Endothelial cell of umbilical vein (primary cell): Measurements from ENCODE around the gene HOXB7. TPM values are rescaled to one million over a fixed set of nuclear protein-coding genes. Genes with fewer than 3 reads are reported as not detected.

Experiments
- BruUV-seq: library from RNA; stranded (reverse); fragments of 400-500 nt; replicated peaks from 2 replicates; lab custom pipeline; 2021; lab: Mats Ljungman, UMichigan
- CTCF ChIA-PET: fragments of 300-600, 350-600 bp; sonication (Branson Sonifier 250); formaldehyde crosslinking; loops from one replicate; lab custom pipeline; 2021; ENCODE audit warnings: antibody characterized with exemption, inconsistent platforms; lab: Charles Lee
- POLR2A ChIA-PET: fragments of 300-600, 350-600 bp; sonication (Branson Sonifier 250); formaldehyde crosslinking; loops from one replicate; lab custom pipeline; 2021; ENCODE audit warnings: antibody characterized with exemption, inconsistent platforms; lab: Charles Lee
- DNase-seq: peaks from one replicate; pipeline ENCODE4 v3.0.0-alpha.2; 2011; ENCODE audit warnings: low read depth, low spot score
- FAIRE-seq: peaks from 2 replicates; lab custom pipeline; 2011; peaks lifted over from hg19 to GRCh38; lab: Jason Lieb, UNC
- H2AFZ ChIP-seq: 2 replicates; pipeline ENCODE4 v1.6.0; 2012; ENCODE audit warnings: low read depth, low read length, control low read depth, inconsistent platforms
- H3K27ac ChIP-seq: 2 replicates; pipeline ENCODE4 v1.5.1; 2011; ENCODE audit warnings: low read depth, mild to moderate bottlenecking, control low read depth, low read length, moderate library complexity; ENCODE audit not compliant: insufficient read depth
- H3K27me3 ChIP-seq, 2 experiments: 2 replicates each; pipeline versions ENCODE4 v1.6.0 to v1.6.1; 2011; ENCODE audit warnings: low read length in 2 of 2, mixed read lengths in 1 of 2; ENCODE audit not compliant: control insufficient read depth in 2 of 2, insufficient read depth in 2 of 2
- H3K36me3 ChIP-seq, 2 experiments: 2 replicates in 1 of 2; 3 replicates in 1 of 2; pipeline ENCODE4 v1.5.1; 2011; ENCODE audit warnings: low read length in 2 of 2, mild to moderate bottlenecking in 1 of 2, moderate library complexity in 1 of 2; ENCODE audit not compliant: control insufficient read depth in 2 of 2, insufficient read depth in 2 of 2; ENCODE audit errors: extremely low read depth in 1 of 2
- H3K4me1 ChIP-seq: 3 replicates; pipeline ENCODE4 v1.5.1; 2011; ENCODE audit warnings: mild to moderate bottlenecking, low read length; ENCODE audit not compliant: control insufficient read depth, insufficient read depth; ENCODE audit errors: extremely low read depth
- H3K4me2 ChIP-seq: 2 replicates; pipeline ENCODE4 v1.6.1; 2011; ENCODE audit warnings: low read length, control low read depth, mixed read lengths; ENCODE audit not compliant: insufficient read depth
- H3K4me3 ChIP-seq, 3 experiments: fragments of 200-600 bp in 1 of 3; sonication (generic), shearing (Covaris generic) in 1 of 3; replicated peaks in 1 of 3; 2 replicates each; pipeline ENCODE4 v1.5.1; 2011 to 2016; ENCODE audit warnings: control low read depth in 3 of 3, low read length in 3 of 3, mild to moderate bottlenecking in 2 of 3, inconsistent platforms in 1 of 3, low read depth in 1 of 3, moderate library complexity in 1 of 3; ENCODE audit not compliant: insufficient read depth in 1 of 3
- H3K79me2 ChIP-seq: 2 replicates; pipeline ENCODE4 v1.6.0; 2012; ENCODE audit warnings: low read length, inconsistent platforms; ENCODE audit not compliant: control insufficient read depth, insufficient read depth
- H3K9ac ChIP-seq: replicated peaks from 2 replicates; pipeline ENCODE3; 2011; ENCODE audit warnings: low read length, control low read depth; ENCODE audit not compliant: insufficient read depth; ENCODE audit errors: extremely low read depth
- H3K9me1 ChIP-seq: replicated peaks from 3 replicates; pipeline ENCODE4 v1.6.0; 2011; ENCODE audit warnings: mild to moderate bottlenecking, low read length; ENCODE audit not compliant: control insufficient read depth, insufficient read depth; ENCODE audit errors: extremely low read depth
- H3K9me3 ChIP-seq: replicated peaks from 2 replicates; pipeline ENCODE4 v1.5.1; 2012; ENCODE audit warnings: low read length, inconsistent platforms; ENCODE audit not compliant: control insufficient read depth, insufficient read depth
- H4K20me1 ChIP-seq: replicated peaks from 2 replicates; pipeline ENCODE3; 2011; ENCODE audit warnings: mild to moderate bottlenecking, low read length; ENCODE audit not compliant: control insufficient read depth, insufficient read depth; ENCODE audit errors: extremely low read depth
- CTCF ChIP-seq, 2 donors: IDR thresholded peaks; 1 replicate in 1 of 2; 2 replicates in 1 of 2; pipeline ENCODE4 v1.5.1; 2011; ENCODE audit warnings: low read length in 2 of 2, mild to moderate bottlenecking in 2 of 2, moderate library complexity in 2 of 2, control low read depth in 1 of 2, inconsistent platforms in 1 of 2, low read depth in 1 of 2; ENCODE audit not compliant: insufficient read depth in 1 of 2; ENCODE audit errors: extremely low read depth in 1 of 2
- EZH2 ChIP-seq: IDR thresholded peaks from 2 replicates; pipeline ENCODE4 v1.6.1; 2012; ENCODE audit warnings: borderline replicate concordance, low read depth, mild to moderate bottlenecking, moderate library complexity, low read length, inconsistent platforms; ENCODE audit not compliant: severe bottlenecking
- FOS ChIP-seq: IDR thresholded peaks from 2 replicates; pipeline ENCODE4 v1.6.1; 2011; ENCODE audit warnings: mild to moderate bottlenecking, low read length, moderate library complexity, borderline replicate concordance; ENCODE audit not compliant: insufficient read depth
- GATA2 ChIP-seq: IDR thresholded peaks from 2 replicates; pipeline ENCODE4 v1.7.0; 2011; ENCODE audit warnings: low read depth, mild to moderate bottlenecking, moderate library complexity, mixed read lengths, low read length; ENCODE audit not compliant: insufficient read length, insufficient read depth
- JUN ChIP-seq: IDR thresholded peaks from 2 replicates; pipeline ENCODE4 v1.6.1; 2011; ENCODE audit warnings: borderline replicate concordance, low read depth; ENCODE audit not compliant: insufficient read length, insufficient read depth
- MAX ChIP-seq: IDR thresholded peaks from 2 replicates; pipeline ENCODE4 v1.6.1; 2011; ENCODE audit not compliant: insufficient read depth, insufficient read length
- MYC ChIP-seq: IDR thresholded peaks from one replicate; pipeline ENCODE4 v1.6.1; 2011; ENCODE audit warnings: mild to moderate bottlenecking, low read depth, low read length
- POLR2A ChIP-seq: IDR thresholded peaks from 2 replicates; pipeline ENCODE4 v1.6.1; 2012; ENCODE audit warnings: low read depth, mild to moderate bottlenecking, control low read depth, low read length
- POLR2AphosphoS5 ChIP-seq: IDR thresholded peaks from 2 replicates; pipeline ENCODE4 v1.6.1; 2012; ENCODE audit warnings: low read depth, mild to moderate bottlenecking, control low read depth, low read length, moderate library complexity; ENCODE audit not compliant: insufficient read depth
- dilution Hi-C: fragments of 300-500 bp; cut with MboI; formaldehyde crosslinking; loops from one replicate; pipeline ENCODE4 v1.15.0; 2019; ENCODE audit warnings: low sequenced_read_pairs; ENCODE audit not compliant: extremely low pct_ligation_motif_present
- intact Hi-C: fragments of 100-400 bp; cut with micrococcal nuclease; formaldehyde crosslinking; loops from one replicate; pipeline ENCODE4 v1.10.0; 2022
- polyA plus RNA-seq, 4 experiments: library from polyadenylated mRNA; depleted of rRNA in 3 of 4; stranded (reverse) in 3 of 4; unstranded in 1 of 4; fragments of >200 nt; gene quantifications; 2 replicates each; pipeline versions ENCODE4 v1.2.1 to v1.2.3, GENCODE V29; 2011 to 2012; ENCODE audit warnings: missing spikeins in 1 of 4
- total RNA-seq: library from RNA; stranded (reverse); gene quantifications from 2 replicates; pipeline ENCODE4 v1.2.3, GENCODE V29; 2021

The HOXB7 gene
- total and polyA plus RNA-seq, 2 donors (not counting 3 experiments of a cell fraction or from before 2014, with no cell fraction given): 23.5 to 24.5 TPM

DNA sequence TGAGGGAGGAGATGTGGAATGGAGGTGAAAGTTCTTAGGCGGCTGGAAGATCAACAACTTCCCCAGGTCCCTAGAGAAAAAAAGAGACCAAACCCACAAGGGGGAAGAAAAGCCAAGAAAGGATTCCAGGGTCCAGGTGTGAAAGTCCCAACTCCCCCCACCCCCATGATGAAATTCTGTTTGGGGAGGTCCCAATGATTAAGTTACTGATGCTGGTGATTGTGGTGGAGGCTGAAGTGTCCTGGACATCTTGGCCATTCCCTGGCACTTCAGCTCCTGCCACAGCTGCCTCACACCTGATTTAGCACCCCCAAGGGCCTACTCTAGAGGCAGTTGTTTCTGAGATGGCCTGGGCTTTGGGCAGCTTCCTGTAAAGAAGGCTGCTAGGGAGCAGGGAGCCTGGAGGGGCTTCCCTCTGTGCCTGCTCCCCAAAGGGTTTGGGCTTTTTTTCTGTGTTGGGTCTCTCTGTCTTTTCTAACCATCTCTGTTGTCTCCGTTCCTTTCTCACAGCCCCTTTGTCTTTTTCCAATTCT, 45.7 kb downstream of the HOXB7 start:
- Histone ChIP-seq H3K4me1 (peaks cover 52% of the 10 kb centered on the region), H2AFZ (no peak overlapping the region), H3K79me2 (peaks cover 85% of the 10 kb centered on the region), H3K4me2 (peak overlapping the region; percentile 56), H3K9me1 (no peaks in the 10 kb centered on the region), H3K27me3 (no peaks in the 10 kb centered on the region), H3K27ac (peak overlapping the region; percentile 34), H3K36me3 (peaks cover 0 to 3% of the 10 kb centered on the region in 2 experiments), H3K4me3 (peak overlapping the region in 1 of 3 experiments; percentile 25), H4K20me1 (no peaks in the 10 kb centered on the region), H3K9ac (peak overlapping the region; percentile 27), H3K9me3 (no peaks in the 10 kb centered on the region)
- FAIRE-seq (no peak), DNase-seq (no peak)
- TF ChIP-seq GATA2: no peak
- no peak for TF ChIP-seq POLR2AphosphoS5
- no peak for TF ChIP-seq MAX
- TF ChIP-seq FOS: no peak
- no peak for TF ChIP-seq POLR2A
- no peak for TF ChIP-seq MYC
- TF ChIP-seq EZH2: no peak
- no peak for TF ChIP-seq JUN
- no peak for TF ChIP-seq CTCF (IDR thresholded peaks at IDR 0.05; ENCODE audit: extremely low read depth in 1 of 2, insufficient read depth in 1 of 2, low read depth in 1 of 2, low read length in 2 of 2)
- ChIA-PET CTCF (interaction anchor here (0.7 to 1.4 kb wide), 3 partner anchors 10 to 302 kb away, joined by 3 read pairs; partner anchors contain the start of gene HOXB5), POLR2A (no interaction called here)
- BruUV-seq: no TSS peak
- intact Hi-C loops: no loop called here
- dilution Hi-C loops: no loop called here
